ENCODE measurements around the gene RABGAP1L.
"Not testable (repeated sequence)": the region's sequence is repeated elsewhere in the genome, so short reads cannot be mapped to it uniquely, and the experiment has no call there.

RABGAP1L gene

GRCh38 chr1:175019524-175019923 is 860.2 kb downstream of the RABGAP1L start:
- DNase-seq: no peak

DNA sequence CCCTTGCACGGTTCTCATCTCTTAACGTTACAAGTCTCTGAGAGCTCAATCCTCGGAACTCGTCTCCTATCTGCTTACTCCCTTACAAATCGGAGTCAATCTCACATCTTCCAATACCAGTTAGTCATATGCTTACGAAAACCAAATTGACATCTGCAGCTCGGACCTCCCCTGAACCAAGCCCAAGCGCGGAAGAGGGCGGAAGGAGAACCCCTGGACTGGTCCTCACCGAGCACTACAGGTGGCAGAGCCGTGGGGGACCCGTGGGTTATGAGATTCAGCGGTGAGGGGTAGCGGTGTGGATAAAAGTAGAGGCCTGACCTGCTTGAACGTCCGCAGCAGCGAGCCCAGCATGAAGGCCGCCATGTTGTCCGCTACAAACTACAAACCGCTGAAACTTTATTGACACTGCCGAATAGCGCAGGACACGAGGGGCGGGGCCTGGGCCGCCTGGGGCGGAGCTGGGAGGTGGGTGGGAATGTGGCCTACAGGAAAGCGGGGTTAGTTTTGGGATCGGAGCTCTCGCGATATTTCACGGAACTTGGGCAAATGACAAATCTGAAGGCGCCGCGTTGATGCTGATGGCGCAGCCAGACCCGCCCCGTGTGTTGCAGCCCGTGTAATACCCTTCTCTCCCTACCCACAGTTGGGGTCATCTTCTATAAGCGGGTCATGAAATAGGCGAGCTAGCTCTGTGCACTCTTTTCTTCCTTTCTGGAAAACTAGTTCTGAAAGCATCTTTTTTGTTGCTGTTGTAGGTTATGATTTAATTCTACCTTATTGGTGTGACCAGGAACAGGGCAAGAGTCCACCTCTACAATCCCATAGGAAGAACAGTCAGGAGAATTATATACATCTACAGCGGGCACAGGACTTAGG is 864.0 kb downstream of the RABGAP1L start, which contains the start of gene MRPS14:
MRPS14 (minus strand) TSS at position 383 of the 879 bp plus-strand sequence; CDS start at position 366, 17 bp downstream.
- no peak for DNase-seq

DNA sequence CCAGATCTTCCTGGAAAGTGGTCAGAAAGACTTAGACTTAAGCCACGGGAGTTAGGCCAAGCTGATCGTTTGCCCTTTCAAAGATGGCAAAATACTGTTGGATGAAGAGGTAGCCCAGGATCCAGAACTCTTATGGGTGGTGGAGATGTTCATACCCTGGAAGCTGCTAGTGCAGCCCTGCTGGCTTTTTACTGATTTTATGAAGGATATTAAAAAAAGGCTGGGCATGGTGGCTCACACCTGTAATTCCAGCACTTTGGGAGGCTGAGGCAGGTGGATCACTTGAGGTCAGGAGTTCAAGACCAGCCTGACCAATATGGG is 864.6 kb downstream of the RABGAP1L start:
- DNase-seq: not testable (repeated sequence)

GRCh38 chr1:175024773-175025172 is 865.5 kb downstream of the RABGAP1L start:
- no peak for DNase-seq

DNA sequence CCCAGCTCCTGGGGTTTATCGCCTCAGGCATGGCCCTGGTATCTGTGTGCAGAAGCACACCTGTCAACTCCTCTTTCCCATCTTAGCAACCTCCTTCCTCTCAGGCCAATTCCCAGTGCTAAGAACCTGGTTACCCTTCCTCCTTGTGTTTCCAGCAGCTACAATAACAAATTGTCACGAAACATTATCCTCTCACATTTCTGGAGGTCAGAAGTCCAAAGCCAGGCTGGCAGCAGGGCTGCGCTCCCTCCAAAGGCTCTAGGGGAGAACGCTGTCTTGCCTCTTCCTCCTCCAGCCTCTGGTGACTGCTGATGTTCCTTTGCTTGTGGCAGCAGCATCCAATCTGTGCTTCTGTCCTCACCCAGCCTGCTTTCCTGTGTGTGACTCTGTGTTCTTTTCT is 874.6 kb downstream of the RABGAP1L start:
- no peak for DNase-seq

DNA sequence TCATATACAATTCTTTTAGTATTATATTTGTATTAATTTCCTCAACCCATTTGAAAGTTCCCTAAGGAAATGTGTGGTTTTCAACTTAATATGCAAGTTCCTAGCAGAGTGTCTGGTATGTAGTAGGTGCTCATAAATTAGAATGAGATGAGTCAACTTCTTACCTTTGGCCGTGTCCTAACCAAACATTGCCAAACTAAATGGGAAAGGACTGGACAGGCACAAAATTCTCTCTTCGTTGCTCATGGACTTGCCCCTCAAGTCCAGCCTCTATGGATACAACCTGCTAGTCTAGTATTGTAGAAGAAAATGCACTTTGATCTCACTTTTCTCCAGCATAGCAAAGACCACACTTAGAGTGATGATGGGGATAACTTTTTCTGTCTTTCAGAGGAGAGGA is 875.5 kb downstream of the RABGAP1L start:
- no peak for DNase-seq

GRCh38 chr1:175035865-175036264 is 876.5 kb downstream of the RABGAP1L start:
- no peak for DNase-seq

DNA sequence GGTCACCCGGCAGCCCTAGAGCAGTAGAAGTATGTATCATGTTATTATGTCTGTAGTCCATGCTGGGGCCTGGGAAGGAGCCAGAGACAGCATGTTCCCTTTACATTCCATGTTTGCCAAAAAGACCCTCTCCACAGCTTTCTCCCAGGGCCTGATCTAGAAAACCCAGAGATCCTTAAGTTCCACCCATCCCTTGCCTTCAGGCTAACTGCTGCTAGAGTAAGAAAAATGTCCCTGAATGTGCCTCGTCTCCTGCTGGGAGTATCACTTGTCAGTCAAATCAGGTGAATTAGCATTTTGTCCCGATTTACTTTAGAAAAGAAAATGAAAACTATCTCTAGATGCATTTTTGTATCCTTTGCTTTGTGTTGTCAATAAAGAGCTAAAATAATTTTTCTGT is 877.2 kb downstream of the RABGAP1L start:
- no peak for DNase-seq

- no peak for DNase-seq
These were observed 878.1 kb downstream of the RABGAP1L start for GRCh38 chr1:175037416-175037815.

DNA sequence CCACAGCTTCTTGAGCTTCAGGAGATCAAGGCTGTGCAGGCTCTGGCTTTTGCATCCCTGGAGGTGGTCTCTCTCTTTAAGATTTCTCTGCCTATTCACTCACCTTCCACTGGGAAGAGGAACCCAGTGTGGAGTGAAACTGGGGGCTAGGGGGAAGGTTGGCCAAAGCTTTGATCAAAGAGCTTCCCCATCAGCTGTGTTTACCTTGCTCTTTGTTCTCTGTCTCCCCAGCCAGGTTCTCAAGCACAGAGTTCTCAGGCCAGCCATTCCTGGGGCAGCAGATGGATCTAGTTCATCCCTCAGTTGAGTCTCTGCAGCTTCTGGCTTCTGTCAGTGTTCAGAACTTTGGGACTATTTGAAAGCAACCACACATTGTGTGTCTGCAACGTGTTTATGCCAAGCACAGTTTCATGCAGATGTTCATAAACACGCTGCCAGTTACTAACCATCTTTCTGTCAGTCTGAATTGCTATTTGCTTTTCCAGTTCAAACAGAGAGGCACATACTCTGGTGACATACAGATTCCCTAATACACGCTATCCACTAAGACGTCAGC is 881.1 kb downstream of the RABGAP1L start:
- no peak for DNase-seq

GRCh38 chr1:175042650-175043049 is 883.3 kb downstream of the RABGAP1L start:
- DNase-seq: no peak

DNA sequence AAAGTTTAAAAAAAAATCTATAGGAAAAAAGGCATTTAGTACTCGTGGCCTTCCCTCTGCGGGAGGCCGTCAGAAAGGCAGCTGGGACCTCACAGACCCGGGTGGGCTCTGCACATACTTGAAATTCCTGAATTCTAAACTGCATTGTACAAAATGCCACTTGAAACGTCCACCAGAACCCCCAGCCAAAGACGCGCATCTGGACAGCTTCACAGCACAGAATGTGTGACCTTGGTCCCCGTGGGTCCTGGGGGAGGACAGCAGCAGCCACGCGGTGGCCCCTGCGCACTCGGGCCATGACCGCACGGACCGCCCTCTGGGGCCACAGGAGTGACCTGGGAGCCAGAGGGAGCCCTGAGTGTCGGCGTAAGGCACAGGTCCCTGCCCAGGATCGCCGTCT is 884.5 kb downstream of the RABGAP1L start:
- DNase-seq: no peak

- DNase-seq: not testable (repeated sequence)
These were observed 885.3 kb downstream of the RABGAP1L start for GRCh38 chr1:175044591-175044990.

Data from cortex of kidney (tissue), 1 donor.